Sigmoid colon (tissue), 4 donors: ENCODE measurements around the gene CSNK1A1.

Source experiments
- EP300 ChIP-seq, 4 donors: sonication (generic); formaldehyde crosslinking; IDR thresholded peaks; one replicate each; pipeline ENCODE4 v1.6.1; 2017; ENCODE audit warnings: antibody characterized with exemption in 4 of 4
- POLR2A ChIP-seq, 2 donors: fragments of 450-650 bp; IDR thresholded peaks; one replicate each; pipeline ENCODE4 v1.6.1; 2016; ENCODE audit warnings: antibody characterized with exemption in 2 of 2, mild to moderate bottlenecking in 2 of 2, moderate library complexity in 2 of 2
- TF ChIP-seq, protein P1 (sequence below), 4 experiments: fragments of 450-650 bp in 3 of 4; fragments of 200-600 bp in 1 of 4; IDR thresholded peaks; one replicate each; pipeline ENCODE4 v1.5.1; 2016 to 2019; ENCODE audit warnings: antibody characterized with exemption in 4 of 4, mild to moderate bottlenecking in 3 of 4, moderate library complexity in 2 of 4

GRCh38 chr5:149578896-149579295, 27.7 kb upstream of the CSNK1A1 start:
- no peak for TF ChIP-seq EP300 (IDR thresholded peaks at IDR 0.05)
- TF ChIP-seq, protein P1, sequence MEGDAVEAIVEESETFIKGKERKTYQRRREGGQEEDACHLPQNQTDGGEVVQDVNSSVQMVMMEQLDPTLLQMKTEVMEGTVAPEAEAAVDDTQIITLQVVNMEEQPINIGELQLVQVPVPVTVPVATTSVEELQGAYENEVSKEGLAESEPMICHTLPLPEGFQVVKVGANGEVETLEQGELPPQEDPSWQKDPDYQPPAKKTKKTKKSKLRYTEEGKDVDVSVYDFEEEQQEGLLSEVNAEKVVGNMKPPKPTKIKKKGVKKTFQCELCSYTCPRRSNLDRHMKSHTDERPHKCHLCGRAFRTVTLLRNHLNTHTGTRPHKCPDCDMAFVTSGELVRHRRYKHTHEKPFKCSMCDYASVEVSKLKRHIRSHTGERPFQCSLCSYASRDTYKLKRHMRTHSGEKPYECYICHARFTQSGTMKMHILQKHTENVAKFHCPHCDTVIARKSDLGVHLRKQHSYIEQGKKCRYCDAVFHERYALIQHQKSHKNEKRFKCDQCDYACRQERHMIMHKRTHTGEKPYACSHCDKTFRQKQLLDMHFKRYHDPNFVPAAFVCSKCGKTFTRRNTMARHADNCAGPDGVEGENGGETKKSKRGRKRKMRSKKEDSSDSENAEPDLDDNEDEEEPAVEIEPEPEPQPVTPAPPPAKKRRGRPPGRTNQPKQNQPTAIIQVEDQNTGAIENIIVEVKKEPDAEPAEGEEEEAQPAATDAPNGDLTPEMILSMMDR (IDR thresholded peaks at IDR 0.05), result no peak
- TF ChIP-seq POLR2A (IDR thresholded peaks at IDR 0.05), result no peak
